Gastrocnemius medialis (tissue), 4 donors: Measurements from ENCODE around the gene ARFGAP2. TPM values are rescaled to one million over a fixed set of nuclear protein-coding genes. Genes with fewer than 3 reads are reported as not detected.
A peak's percentile ranks its signal among the peaks of the same experiment; 100 is the strongest.

Experiments used
- ATAC-seq, 2 donors: fragments of 150-250 bp; one replicate each; pipeline ENCODE4 v1.9.1; 2016
- DNase-seq, 2 donors: peaks; one replicate each; pipeline ENCODE4 v3.0.0-alpha.2; 2019
- H3K27ac ChIP-seq, 4 donors: fragments of 200-600 bp; sonication (generic); 1 replicate in 1 of 4; 2 replicates in 3 of 4; pipeline ENCODE4 v1.5.1; 2016 to 2018; ENCODE audit warnings: mild to moderate bottlenecking in 2 of 4, moderate library complexity in 1 of 4
- H3K27me3 ChIP-seq, 3 donors: fragments of 200-600 bp; sonication (generic) in 2 of 3; 1 replicate in 1 of 3; 2 replicates in 2 of 3; pipeline versions ENCODE4 v1.5.1 to v1.6.0; 2016 to 2019; ENCODE audit warnings: mild to moderate bottlenecking in 1 of 3, moderate library complexity in 1 of 3
- H3K36me3 ChIP-seq, 2 donors: fragments of 200-600 bp; sonication (generic) in 1 of 2; one replicate each; pipeline ENCODE4 v1.5.1; 2017 to 2018
- H3K4me1 ChIP-seq, 2 donors: fragments of 200-600 bp; sonication (generic) in 1 of 2; one replicate each; pipeline ENCODE4 v1.5.1; 2016 to 2017; ENCODE audit warnings: mild to moderate bottlenecking in 2 of 2
- H3K4me3 ChIP-seq, 4 donors: fragments of 200-600 bp; sonication (generic) in 3 of 4; 1 replicate in 1 of 4; 2 replicates in 3 of 4; pipeline ENCODE4 v1.5.1; 2016 to 2019; ENCODE audit warnings: mild to moderate bottlenecking in 2 of 4
- H3K9me3 ChIP-seq, 3 donors: fragments of 200-600 bp; sonication (generic) in 2 of 3; 1 replicate in 1 of 3; 2 replicates in 2 of 3; pipeline ENCODE4 v1.5.1; 2016 to 2019
- POLR2A ChIP-seq, 2 donors: fragments of 450-650 bp; IDR thresholded peaks; one replicate each; pipeline ENCODE4 v1.6.1; 2017; ENCODE audit warnings: antibody characterized with exemption in 2 of 2, mild to moderate bottlenecking in 2 of 2, moderate library complexity in 2 of 2
- in situ Hi-C, 4 donors: fragments of 200-750 bp; cut with MboI; loops; one replicate each; pipeline versions ENCODE4 v1.15.0 to v1.8.0; 2017; ENCODE audit warnings: low sequenced_read_pairs in 4 of 4
- intact Hi-C: fragments of 100-400 bp; cut with DNase I; formaldehyde crosslinking; loops from one replicate; pipeline ENCODE4 v1.15.1; 2023; ENCODE audit warnings: low total_unique reads
- total RNA-seq, 4 donors: library from RNA; depleted of rRNA; stranded (reverse); fragments of >200 nt; gene quantifications; one replicate each; pipeline versions ENCODE4 v1.1.0 to v1.2.3, GENCODE V29; 2016
- TF ChIP-seq, protein P1 (sequence below), 5 experiments: fragments of 450-650 bp in 3 of 5; fragments of 200-600 bp in 2 of 5; sonication (generic) in 2 of 5; IDR thresholded peaks in 4 of 5; conservative IDR thresholded peaks in 1 of 5; 1 replicate in 4 of 5; 2 replicates in 1 of 5; pipeline ENCODE4 v1.5.1; 2016 to 2019; ENCODE audit warnings: antibody characterized with exemption in 5 of 5, mild to moderate bottlenecking in 3 of 5, moderate library complexity in 3 of 5

ARFGAP2 gene
- total RNA-seq, 4 donors from 2014 or later: 120 to 165 (median 142) TPM

DNA sequence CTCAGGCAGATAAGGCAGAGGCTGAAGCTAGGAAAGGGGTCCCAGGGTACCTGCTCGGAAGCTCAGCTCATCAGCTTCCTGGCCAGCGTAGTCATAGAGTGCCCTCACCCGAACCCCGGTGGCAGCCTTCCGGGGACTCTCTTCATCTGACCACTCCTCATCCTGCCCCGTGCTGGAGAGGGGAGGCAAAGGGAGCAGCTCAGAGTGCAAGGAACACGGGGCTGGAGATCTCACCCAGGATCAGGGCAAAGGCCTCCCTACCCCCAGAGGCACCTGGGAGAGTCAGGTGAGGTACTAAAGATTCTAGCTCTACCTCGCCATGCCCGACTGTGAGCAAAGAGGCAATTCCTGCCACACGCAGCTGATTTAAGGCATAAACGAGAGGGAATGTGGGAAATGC, 1.6 kb upstream of the ARFGAP2 start:
- Histone ChIP-seq H3K27me3 (no peaks in the 10 kb centered on the region), H3K9me3 (no peaks in the 10 kb centered on the region), H3K4me3 (no peak overlapping the region), H3K27ac (peak overlapping the region; percentile 97 to 99 (median 98)), H3K4me1 (peaks cover 72 to 73% of the 10 kb centered on the region in 2 donors), H3K36me3 (peaks cover 0 to 32% of the 10 kb centered on the region in 2 donors)
- DNase-seq (no peak), ATAC-seq (no peak)
- in situ Hi-C loops: no loop called here
- intact Hi-C loops: loop anchor here (5.0 to 10.0 kb wide), 2 partner anchors 229 to 474 kb away; partner anchors contain the start of genes ARHGAP1, SLC39A13 and ZNF408
- no peak for TF ChIP-seq POLR2A (IDR thresholded peaks at IDR 0.05)
- TF ChIP-seq, protein P1, sequence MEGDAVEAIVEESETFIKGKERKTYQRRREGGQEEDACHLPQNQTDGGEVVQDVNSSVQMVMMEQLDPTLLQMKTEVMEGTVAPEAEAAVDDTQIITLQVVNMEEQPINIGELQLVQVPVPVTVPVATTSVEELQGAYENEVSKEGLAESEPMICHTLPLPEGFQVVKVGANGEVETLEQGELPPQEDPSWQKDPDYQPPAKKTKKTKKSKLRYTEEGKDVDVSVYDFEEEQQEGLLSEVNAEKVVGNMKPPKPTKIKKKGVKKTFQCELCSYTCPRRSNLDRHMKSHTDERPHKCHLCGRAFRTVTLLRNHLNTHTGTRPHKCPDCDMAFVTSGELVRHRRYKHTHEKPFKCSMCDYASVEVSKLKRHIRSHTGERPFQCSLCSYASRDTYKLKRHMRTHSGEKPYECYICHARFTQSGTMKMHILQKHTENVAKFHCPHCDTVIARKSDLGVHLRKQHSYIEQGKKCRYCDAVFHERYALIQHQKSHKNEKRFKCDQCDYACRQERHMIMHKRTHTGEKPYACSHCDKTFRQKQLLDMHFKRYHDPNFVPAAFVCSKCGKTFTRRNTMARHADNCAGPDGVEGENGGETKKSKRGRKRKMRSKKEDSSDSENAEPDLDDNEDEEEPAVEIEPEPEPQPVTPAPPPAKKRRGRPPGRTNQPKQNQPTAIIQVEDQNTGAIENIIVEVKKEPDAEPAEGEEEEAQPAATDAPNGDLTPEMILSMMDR (IDR thresholded peaks at IDR 0.05 in 4 of 5, conservative IDR thresholded peaks at IDR 0.05 in 1 of 5): no peak

DNA sequence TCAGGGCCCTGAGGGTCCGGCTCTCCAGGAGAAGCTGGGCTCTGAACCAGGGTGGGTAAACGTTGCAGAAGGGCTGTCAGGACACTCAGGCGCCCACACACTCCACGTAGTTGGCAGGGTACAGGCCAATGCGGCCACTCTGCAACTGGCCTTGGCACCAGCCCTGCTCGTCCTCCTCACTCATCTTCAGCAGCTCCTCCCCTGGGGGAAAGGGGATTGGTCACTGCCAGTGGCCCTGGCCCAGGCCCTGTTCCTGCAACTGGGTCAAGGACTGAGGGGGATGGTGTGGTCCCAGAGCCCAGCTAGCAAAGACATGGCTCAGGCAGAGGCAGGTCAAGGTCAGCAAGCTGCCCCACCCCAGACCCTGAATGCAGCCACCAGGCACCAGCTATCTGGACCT, 1.2 kb upstream of the ARFGAP2 start:
- H3K27me3 ChIP-seq: no peaks in the 10 kb centered on the region
- in situ Hi-C loops: no loop called here
- TF ChIP-seq, protein P1 (IDR thresholded peaks at IDR 0.05 in 4 of 5, conservative IDR thresholded peaks at IDR 0.05 in 1 of 5): no peak
- TF ChIP-seq POLR2A (IDR thresholded peaks at IDR 0.05): no peak
- peaks cover 72 to 76% of the 10 kb centered on the region in 2 donors for H3K4me1 ChIP-seq
- peak overlapping the region in 3 of 4 donors; percentile 63 to 90 (median 88) for H3K4me3 ChIP-seq
- H3K9me3 ChIP-seq: no peaks in the 10 kb centered on the region
- intact Hi-C loops: loop anchor here (1.0 to 10.0 kb wide), 6 partner anchors 37 to 473 kb away; partner anchors contain the start of genes ACP2, ARHGAP1, DDB2 and SLC39A13
- H3K27ac ChIP-seq: peak overlapping the region; percentile 97 to 99 (median 98)
- ATAC-seq (peak; percentile 9 to 13), DNase-seq (peak in 1 of 2 donors; percentile 74)
- peaks cover 0 to 37% of the 10 kb centered on the region in 2 donors for H3K36me3 ChIP-seq

DNA sequence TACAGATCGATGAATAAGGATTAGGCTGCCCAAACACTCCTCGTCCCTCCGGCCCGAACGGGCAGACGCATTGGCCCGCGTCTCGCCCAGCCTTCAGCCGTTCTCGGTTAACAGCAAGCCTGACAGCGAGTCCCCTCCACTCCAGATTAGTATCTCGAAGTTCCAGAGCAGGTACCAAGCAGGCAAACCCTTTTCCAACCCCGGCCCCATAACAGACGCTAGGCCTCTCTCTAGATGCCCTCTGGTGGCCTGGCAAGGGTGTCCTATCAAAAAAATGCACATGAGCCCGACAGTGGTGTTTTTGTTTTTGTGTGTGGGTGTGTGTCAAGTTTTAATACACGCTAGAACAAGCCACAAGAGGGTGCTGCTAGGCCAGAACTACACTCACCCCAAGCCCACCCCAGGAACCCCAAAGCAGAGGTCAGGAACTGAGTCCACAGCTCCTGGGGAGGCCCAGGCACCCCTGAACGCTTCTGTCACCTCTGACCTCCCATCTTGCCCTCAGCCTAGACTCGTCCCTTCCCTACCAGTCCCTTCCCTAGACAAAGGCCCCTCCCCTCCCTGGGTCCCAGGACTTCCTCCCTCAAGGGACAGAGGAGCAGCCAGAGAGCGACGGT, 658 bp upstream of the ARFGAP2 start:
- no peak for TF ChIP-seq POLR2A (IDR thresholded peaks at IDR 0.05)
- TF ChIP-seq, protein P1 (IDR thresholded peaks at IDR 0.05 in 4 of 5, conservative IDR thresholded peaks at IDR 0.05 in 1 of 5): peak; percentile 47 to 73 (median 72)
- Histone ChIP-seq H3K36me3 (peaks cover 0 to 42% of the 10 kb centered on the region in 2 donors), H3K9me3 (no peaks in the 10 kb centered on the region), H3K4me1 (peaks cover 72 to 77% of the 10 kb centered on the region in 2 donors), H3K27me3 (no peaks in the 10 kb centered on the region), H3K4me3 (peak overlapping the region; percentile 63 to 90 (median 78)), H3K27ac (peak overlapping the region; percentile 97 to 99 (median 98))
- intact Hi-C loops: loop anchor here (1.0 to 10.0 kb wide), 6 partner anchors 37 to 473 kb away; partner anchors contain the start of genes ACP2, ARHGAP1, DDB2 and SLC39A13
- in situ Hi-C loops: no loop called here
- ATAC-seq: peak; percentile 70 to 75
- DNase-seq: peak; percentile 62 to 83

DNA sequence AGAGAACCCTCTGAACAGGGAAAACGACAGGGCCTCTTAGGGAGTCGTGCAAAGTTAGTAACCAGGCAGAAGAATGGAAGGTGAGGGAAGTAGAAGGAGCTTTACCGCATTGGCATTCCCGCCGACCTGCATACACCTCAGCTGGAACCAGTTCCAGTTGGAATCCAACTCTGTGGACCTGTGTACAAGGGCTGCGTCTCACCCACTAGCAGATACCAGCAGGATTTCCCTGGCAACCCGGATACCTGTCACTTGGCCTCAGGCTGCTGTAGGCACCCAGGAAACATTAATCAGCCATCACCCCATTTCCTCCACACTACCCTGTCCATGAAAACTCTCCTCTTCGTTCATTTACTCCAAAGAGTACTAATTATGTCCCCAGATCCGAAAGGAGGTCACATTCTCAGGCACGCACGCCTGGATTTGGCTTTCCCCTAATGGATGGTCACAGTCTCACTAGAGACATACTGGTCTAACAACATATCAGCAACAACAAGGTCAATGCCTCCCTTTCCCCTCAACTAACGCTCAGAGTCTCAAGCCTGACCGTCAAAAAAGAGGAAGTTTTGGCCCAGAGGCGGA, 842 bp downstream of the ARFGAP2 start:
- ATAC-seq: no peak

More for the DNA sequence above, 842 bp downstream of the ARFGAP2 start:
- no peaks in the 10 kb centered on the region for H3K9me3 ChIP-seq
- peaks cover 62 to 63% of the 10 kb centered on the region in 2 donors for H3K4me1 ChIP-seq
- H3K27me3 ChIP-seq: no peaks in the 10 kb centered on the region
- peak overlapping the region; percentile 83 to 93 (median 89) for H3K4me3 ChIP-seq
- peak overlapping the region; percentile 97 to 99 (median 98) for H3K27ac ChIP-seq
- intact Hi-C loops: loop anchor here (2.0 to 10.0 kb wide), 5 partner anchors 39 to 471 kb away; partner anchors contain the start of genes ACP2, ARHGAP1, DDB2 and SLC39A13
- peak in 1 of 2 donors; percentile 12 for DNase-seq
- TF ChIP-seq POLR2A (IDR thresholded peaks at IDR 0.05): no peak
- TF ChIP-seq, protein P1 (IDR thresholded peaks at IDR 0.05 in 4 of 5, conservative IDR thresholded peaks at IDR 0.05 in 1 of 5): no peak
- H3K36me3 ChIP-seq: peaks cover 0 to 57% of the 10 kb centered on the region in 2 donors
- in situ Hi-C loops: no loop called here
